Measurements from ENCODE around the gene SUGCT. TPM values are rescaled to one million over a fixed set of nuclear protein-coding genes. Genes with fewer than 3 reads are reported as not detected.

Gene SUGCT
- total RNA-seq, 3 donors from 2014 or later (not counting 1 experiment from before 2014, with no cell fraction given), result 0.40 to 0.59 TPM; not detected in 1

- Mint-ChIP-seq H3K36me3 (no peaks in the 10 kb centered on the region), H3K27ac (no peak overlapping the region), H3K4me1 (no peaks in the 10 kb centered on the region), H3K4me3 (no peak overlapping the region), H3K27me3 (ENCODE audit: low read depth in 2 of 2) (no peaks in the 10 kb centered on the region), H3K9me3 (peaks cover 0 to 5% of the 10 kb centered on the region in 2 donors)
- DNase-seq (no peak), ATAC-seq (no peak)
- whole genome bisulfite sequencing (ENCODE audit: insufficient coverage), result 88% methylated on average over 2 of the region's 2 CpGs
- no peaks in the 10 kb centered on the region for H3K36me3 ChIP-seq (ENCODE audit: control insufficient read depth, insufficient read depth, low read length)
- H3K4me3 ChIP-seq (ENCODE audit: low read length), result no peak overlapping the region
- H3K4me1 ChIP-seq (ENCODE audit: control insufficient read depth, insufficient read depth, low read length), result no peaks in the 10 kb centered on the region
- intact Hi-C loops (cut with micrococcal nuclease), result no loop called here
- H3K27ac ChIP-seq (ENCODE audit: low read length), result no peak overlapping the region
- TF ChIP-seq, protein P1, sequence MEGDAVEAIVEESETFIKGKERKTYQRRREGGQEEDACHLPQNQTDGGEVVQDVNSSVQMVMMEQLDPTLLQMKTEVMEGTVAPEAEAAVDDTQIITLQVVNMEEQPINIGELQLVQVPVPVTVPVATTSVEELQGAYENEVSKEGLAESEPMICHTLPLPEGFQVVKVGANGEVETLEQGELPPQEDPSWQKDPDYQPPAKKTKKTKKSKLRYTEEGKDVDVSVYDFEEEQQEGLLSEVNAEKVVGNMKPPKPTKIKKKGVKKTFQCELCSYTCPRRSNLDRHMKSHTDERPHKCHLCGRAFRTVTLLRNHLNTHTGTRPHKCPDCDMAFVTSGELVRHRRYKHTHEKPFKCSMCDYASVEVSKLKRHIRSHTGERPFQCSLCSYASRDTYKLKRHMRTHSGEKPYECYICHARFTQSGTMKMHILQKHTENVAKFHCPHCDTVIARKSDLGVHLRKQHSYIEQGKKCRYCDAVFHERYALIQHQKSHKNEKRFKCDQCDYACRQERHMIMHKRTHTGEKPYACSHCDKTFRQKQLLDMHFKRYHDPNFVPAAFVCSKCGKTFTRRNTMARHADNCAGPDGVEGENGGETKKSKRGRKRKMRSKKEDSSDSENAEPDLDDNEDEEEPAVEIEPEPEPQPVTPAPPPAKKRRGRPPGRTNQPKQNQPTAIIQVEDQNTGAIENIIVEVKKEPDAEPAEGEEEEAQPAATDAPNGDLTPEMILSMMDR (IDR thresholded peaks at IDR 0.05), result no peak
- H3K9me3 ChIP-seq (ENCODE audit: control insufficient read depth, insufficient read depth, low read length), result no peaks in the 10 kb centered on the region
- H3K27me3 ChIP-seq (ENCODE audit: control insufficient read depth, insufficient read depth, low read length), result no peaks in the 10 kb centered on the region
These were observed 312.5 kb downstream of the SUGCT start for GRCh38 chr7:40447345-40447744.

GRCh38 chr7:40455485-40455884 lies 320.7 kb downstream of the SUGCT start:
- Mint-ChIP-seq H3K9me3 (no peaks in the 10 kb centered on the region), H3K36me3 (no peaks in the 10 kb centered on the region), H3K27me3 (ENCODE audit: low read depth in 2 of 2) (no peaks in the 10 kb centered on the region), H3K27ac (no peak overlapping the region), H3K4me3 (no peak overlapping the region), H3K4me1 (no peaks in the 10 kb centered on the region)
- Histone ChIP-seq H3K27ac (ENCODE audit: low read length) (no peak overlapping the region), H3K9me3 (ENCODE audit: control insufficient read depth, insufficient read depth, low read length) (no peaks in the 10 kb centered on the region), H3K4me1 (ENCODE audit: control insufficient read depth, insufficient read depth, low read length) (no peaks in the 10 kb centered on the region), H3K4me3 (ENCODE audit: low read length) (no peak overlapping the region), H3K36me3 (ENCODE audit: control insufficient read depth, insufficient read depth, low read length) (no peaks in the 10 kb centered on the region), H3K27me3 (ENCODE audit: control insufficient read depth, insufficient read depth, low read length) (no peaks in the 10 kb centered on the region)
- TF ChIP-seq, protein P1 (IDR thresholded peaks at IDR 0.05), result no peak
- intact Hi-C loops (cut with micrococcal nuclease), result no loop called here
- DNase-seq, result no peak
- ATAC-seq, result no peak

- TF ChIP-seq, protein P1 (IDR thresholded peaks at IDR 0.05), result no peak
- intact Hi-C loops (cut with micrococcal nuclease), result no loop called here
- no peaks in the 10 kb centered on the region for H3K9me3 ChIP-seq (ENCODE audit: control insufficient read depth, insufficient read depth, low read length)
- no peaks in the 10 kb centered on the region for H3K27me3 ChIP-seq (ENCODE audit: control insufficient read depth, insufficient read depth, low read length)
- H3K27me3 Mint-ChIP-seq (ENCODE audit: low read depth in 2 of 2), result no peaks in the 10 kb centered on the region
- H3K4me3 Mint-ChIP-seq, result no peak overlapping the region
- ATAC-seq, result no peak
- DNase-seq, result no peak
- H3K9me3 Mint-ChIP-seq, result no peaks in the 10 kb centered on the region
- no peaks in the 10 kb centered on the region for H3K4me1 ChIP-seq (ENCODE audit: control insufficient read depth, insufficient read depth, low read length)
- H3K36me3 Mint-ChIP-seq, result no peaks in the 10 kb centered on the region
- H3K36me3 ChIP-seq (ENCODE audit: control insufficient read depth, insufficient read depth, low read length), result no peaks in the 10 kb centered on the region
- H3K4me1 Mint-ChIP-seq, result no peaks in the 10 kb centered on the region
- H3K27ac Mint-ChIP-seq, result no peak overlapping the region
- no peak overlapping the region for H3K4me3 ChIP-seq (ENCODE audit: low read length)
- no peak overlapping the region for H3K27ac ChIP-seq (ENCODE audit: low read length)
- WGBS (ENCODE audit: insufficient coverage), result 98% methylated on average over 4 of the region's 5 CpGs
These were observed 323.1 kb downstream of the SUGCT start for GRCh38 chr7:40457776-40458480.

DNA sequence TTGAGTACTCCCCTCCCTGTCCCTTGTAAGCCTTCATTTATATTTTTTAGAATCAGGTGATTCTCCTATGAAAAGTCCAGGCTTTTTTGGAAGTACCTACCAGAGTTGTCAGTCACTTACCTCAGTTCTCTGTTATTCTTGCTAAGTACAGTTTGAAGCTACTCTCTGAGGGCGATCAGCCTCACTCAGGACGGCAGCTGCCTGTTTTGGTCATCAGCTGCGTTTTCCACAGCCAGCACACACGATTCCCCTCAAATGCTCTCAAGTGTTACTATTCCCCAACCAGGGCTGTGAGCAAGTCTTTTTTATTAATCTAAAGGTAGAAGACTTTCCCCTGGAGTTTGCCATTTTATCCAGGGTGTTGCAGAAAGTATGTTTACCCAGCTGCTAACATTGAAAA lies 328.6 kb downstream of the SUGCT start:
- Mint-ChIP-seq H3K4me1 (no peaks in the 10 kb centered on the region), H3K36me3 (no peaks in the 10 kb centered on the region), H3K27me3 (ENCODE audit: low read depth in 2 of 2) (no peaks in the 10 kb centered on the region), H3K27ac (no peak overlapping the region), H3K4me3 (no peak overlapping the region), H3K9me3 (no peaks in the 10 kb centered on the region)
- Histone ChIP-seq H3K4me3 (ENCODE audit: low read length) (no peak overlapping the region), H3K36me3 (ENCODE audit: control insufficient read depth, insufficient read depth, low read length) (no peaks in the 10 kb centered on the region), H3K9me3 (ENCODE audit: control insufficient read depth, insufficient read depth, low read length) (no peaks in the 10 kb centered on the region), H3K27ac (ENCODE audit: low read length) (no peak overlapping the region), H3K27me3 (ENCODE audit: control insufficient read depth, insufficient read depth, low read length) (no peaks in the 10 kb centered on the region), H3K4me1 (ENCODE audit: control insufficient read depth, insufficient read depth, low read length) (no peaks in the 10 kb centered on the region)
- TF ChIP-seq, protein P1 (IDR thresholded peaks at IDR 0.05), result no peak
- intact Hi-C loops (cut with micrococcal nuclease), result no loop called here
- 91% methylated on average over 4 of the region's 4 CpGs for WGBS (ENCODE audit: insufficient coverage)
- ATAC-seq (no peak), DNase-seq (no peak)
